IgD-negative memory B cell (primary cell): ENCODE results near the gene DYNLT2. TPM values are rescaled to one million over a fixed set of nuclear protein-coding genes. Genes with fewer than 3 reads are reported as not detected.

Experiments
- H3K27ac Mint-ChIP-seq, 3 donors: one replicate each; pipeline ENCODE4 v1.8.0; 2020 to 2022; ENCODE audit warnings: mild to moderate bottlenecking in 3 of 3, mixed read lengths in 3 of 3, moderate library complexity in 1 of 3
- H3K27me3 Mint-ChIP-seq: one replicate; pipeline ENCODE4 v1.8.0; 2021; ENCODE audit warnings: mixed read lengths
- H3K36me3 Mint-ChIP-seq: one replicate; pipeline ENCODE4 v1.8.0; 2020; ENCODE audit warnings: mild to moderate bottlenecking, mixed read lengths
- H3K4me1 Mint-ChIP-seq, 3 donors: one replicate each; pipeline ENCODE4 v1.8.0; 2020 to 2022; ENCODE audit warnings: mixed read lengths in 3 of 3, mild to moderate bottlenecking in 1 of 3
- H3K4me3 Mint-ChIP-seq, 4 donors: one replicate each; pipeline ENCODE4 v1.8.0; 2020 to 2022; ENCODE audit warnings: mild to moderate bottlenecking in 4 of 4, mixed read lengths in 4 of 4, moderate library complexity in 3 of 4
- H3K9me3 Mint-ChIP-seq, 3 donors: one replicate each; pipeline ENCODE4 v1.8.0; 2020 to 2021; ENCODE audit warnings: mixed read lengths in 3 of 3, mild to moderate bottlenecking in 1 of 3
- polyA plus RNA-seq: library from polyadenylated mRNA; unstranded; fragments of 300-500 nt; fragmentation: Illumina TruSeq; gene quantifications from one replicate; pipeline ENCODE4 v1.2.3, GENCODE V29; 2021

DYNLT2 gene
- polyA plus RNA-seq, result 1.0 TPM

DNA sequence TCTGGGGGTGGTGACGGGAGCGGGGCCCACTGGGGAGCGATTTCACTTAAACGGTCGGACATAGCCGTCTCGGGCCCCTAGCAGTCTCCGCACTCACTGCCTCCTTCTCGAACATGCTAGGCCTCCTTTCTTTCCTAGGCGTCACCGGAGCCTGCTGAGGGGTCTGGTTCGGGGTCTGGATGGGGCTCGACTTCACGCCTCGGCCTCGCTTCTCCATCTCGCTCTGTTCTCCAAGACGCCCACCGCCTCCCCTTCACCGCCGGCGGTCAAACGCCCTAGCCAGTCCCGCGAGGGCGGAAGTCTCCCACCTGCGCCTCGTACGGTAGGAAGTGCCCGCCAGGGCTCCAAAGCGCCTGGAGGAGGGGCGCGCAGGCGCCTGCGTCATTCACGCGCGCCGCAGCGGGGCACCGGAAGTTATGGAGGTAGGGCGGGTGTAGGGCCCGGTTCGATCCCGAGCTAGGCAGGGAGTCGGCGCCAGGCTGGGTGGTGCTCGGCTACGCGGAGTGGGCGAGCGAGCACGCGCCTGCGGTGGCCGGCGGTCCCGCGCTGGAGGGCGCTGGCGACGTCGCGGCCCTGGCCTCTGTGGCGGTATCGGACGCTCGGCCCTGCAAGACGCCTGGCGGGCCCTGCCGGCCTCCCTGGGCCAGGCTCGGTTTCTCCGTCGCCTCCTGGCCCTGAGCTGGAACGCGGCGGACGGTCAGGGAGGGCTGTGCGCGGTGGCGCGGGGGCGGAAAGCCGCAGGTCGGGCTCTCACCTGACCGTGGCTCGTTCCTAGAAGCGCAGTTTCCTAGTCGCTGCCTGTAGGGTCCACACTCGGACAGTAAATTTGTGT is at the start of gene DYNLT2, which contains the start of gene ERMARD:
DYNLT2 (minus strand) TSS at position 331 of the 832 bp plus-strand sequence; CDS start at position 217, 114 bp downstream.
ERMARD (plus strand) TSS at position 381 of the 832 bp plus-strand sequence; CDS start at position 417, 36 bp downstream.
- peak within 1 kb of the TSS; percentile 95 to 100 (median 98) for H3K4me3 Mint-ChIP-seq
- H3K36me3 Mint-ChIP-seq, result peaks cover 9% of the 10 kb centered on the region
- H3K9me3 Mint-ChIP-seq, result peaks cover 0 to 5% (median 2%) of the 10 kb centered on the region in 3 donors
- H3K27ac Mint-ChIP-seq, result peak within 1 kb of the TSS; percentile 92 to 100 (median 99)
- H3K27me3 Mint-ChIP-seq, result no peaks in the 10 kb centered on the region
- peaks cover 8 to 22% (median 21%) of the 10 kb centered on the region in 3 donors for H3K4me1 Mint-ChIP-seq

- H3K27me3 Mint-ChIP-seq, result peaks cover 16% of the 10 kb centered on the region
- H3K4me1 Mint-ChIP-seq, result peaks cover 11 to 21% (median 15%) of the 10 kb centered on the region in 3 donors
- no peak overlapping the region for H3K4me3 Mint-ChIP-seq
- H3K9me3 Mint-ChIP-seq, result peaks cover 0 to 2% (median 0%) of the 10 kb centered on the region in 3 donors
- no peak overlapping the region for H3K27ac Mint-ChIP-seq
- no peaks in the 10 kb centered on the region for H3K36me3 Mint-ChIP-seq
These were observed 49.5 kb upstream of the DYNLT2 start for GRCh38 chr6:169800668-169801395.

DNA sequence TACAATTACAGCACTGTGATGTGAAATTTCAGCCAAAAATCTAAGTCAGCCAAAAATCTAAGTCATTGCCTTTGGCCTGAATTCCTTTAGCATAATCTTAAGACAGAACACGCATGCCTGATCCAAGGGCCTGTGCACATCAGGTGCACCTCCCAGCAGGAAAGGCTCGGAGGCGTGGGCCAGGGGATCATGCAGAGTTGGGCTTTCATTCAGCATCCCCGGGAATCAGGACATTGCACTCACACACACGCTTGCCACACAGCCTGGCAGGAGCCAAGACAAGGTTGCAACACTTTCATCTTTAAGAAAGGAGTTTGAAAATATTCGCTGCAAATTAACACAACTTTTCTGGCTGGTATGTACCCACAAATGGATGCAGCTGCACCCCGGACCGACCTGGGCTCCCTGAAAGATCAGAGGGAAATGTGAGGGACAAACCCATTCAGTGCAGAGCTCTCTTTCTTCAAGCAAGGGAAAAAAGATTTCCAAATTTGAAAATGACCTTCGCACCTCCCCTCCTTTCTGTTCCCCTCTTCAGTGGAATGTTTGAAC is 48.8 kb upstream of the DYNLT2 start:
- peaks cover 11 to 15% (median 15%) of the 10 kb centered on the region in 3 donors for H3K4me1 Mint-ChIP-seq

DNA sequence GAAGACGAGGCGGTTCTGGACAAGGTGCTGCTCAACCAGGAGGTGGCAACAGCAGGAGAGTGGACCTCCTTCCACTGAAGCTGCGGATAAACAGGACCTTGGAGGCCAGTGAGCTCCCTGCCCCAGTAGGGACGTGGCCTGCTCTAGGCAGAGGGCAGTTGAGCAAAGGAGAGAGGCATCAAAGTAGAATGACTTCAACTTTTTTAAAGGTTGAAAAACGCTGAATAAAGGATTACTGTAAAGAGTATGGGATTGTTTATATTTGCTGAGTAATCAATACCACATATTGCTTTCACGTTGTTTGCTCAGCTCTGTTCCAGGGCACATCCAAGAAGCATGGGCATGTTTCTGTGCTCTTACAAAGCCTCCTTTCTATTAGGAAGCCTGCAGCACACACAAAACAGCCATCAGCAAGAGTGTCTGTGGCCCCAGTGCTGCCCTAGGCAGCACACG is 48.1 kb upstream of the DYNLT2 start:
- Mint-ChIP-seq H3K27ac (no peak overlapping the region), H3K36me3 (no peaks in the 10 kb centered on the region), H3K27me3 (peaks cover 15% of the 10 kb centered on the region), H3K9me3 (peaks cover 0 to 2% (median 0%) of the 10 kb centered on the region in 3 donors), H3K4me1 (peaks cover 11 to 14% (median 13%) of the 10 kb centered on the region in 3 donors), H3K4me3 (no peak overlapping the region)

More for the DNA sequence above, 48.8 kb upstream of the DYNLT2 start:
- Mint-ChIP-seq H3K4me3 (no peak overlapping the region), H3K27ac (no peak overlapping the region), H3K36me3 (no peaks in the 10 kb centered on the region), H3K9me3 (peaks cover 0 to 2% (median 0%) of the 10 kb centered on the region in 3 donors), H3K27me3 (peaks cover 15% of the 10 kb centered on the region)

- Mint-ChIP-seq H3K27me3 (peaks cover 16% of the 10 kb centered on the region), H3K36me3 (no peaks in the 10 kb centered on the region), H3K4me3 (no peak overlapping the region)
These were observed 47.5 kb upstream of the DYNLT2 start for GRCh38 chr6:169798764-169799473.

GRCh38 chr6:169795196-169795595 is 43.8 kb upstream of the DYNLT2 start:
- Mint-ChIP-seq H3K4me1 (peaks cover 0 to 7% (median 5%) of the 10 kb centered on the region in 3 donors), H3K27ac (no peak overlapping the region), H3K27me3 (peaks cover 27% of the 10 kb centered on the region), H3K36me3 (peaks cover 1% of the 10 kb centered on the region), H3K4me3 (no peak overlapping the region), H3K9me3 (peaks cover 0 to 2% (median 0%) of the 10 kb centered on the region in 3 donors)

More at GRCh38 chr6:169798764-169799473, 47.5 kb upstream of the DYNLT2 start:
- Mint-ChIP-seq H3K27ac (no peak overlapping the region), H3K4me1 (peaks cover 7 to 12% (median 9%) of the 10 kb centered on the region in 3 donors), H3K9me3 (peaks cover 0 to 2% (median 0%) of the 10 kb centered on the region in 3 donors)

- Mint-ChIP-seq H3K4me3 (no peak overlapping the region), H3K36me3 (peaks cover 1% of the 10 kb centered on the region), H3K27me3 (peaks cover 29% of the 10 kb centered on the region), H3K27ac (no peak overlapping the region), H3K4me1 (peaks cover 2 to 9% (median 5%) of the 10 kb centered on the region in 3 donors), H3K9me3 (peaks cover 0 to 2% (median 0%) of the 10 kb centered on the region in 3 donors)
These were observed 43.1 kb upstream of the DYNLT2 start for GRCh38 chr6:169794317-169795055.

- Mint-ChIP-seq H3K27ac (no peak overlapping the region), H3K4me3 (peak overlapping the region in 1 of 4 donors; percentile 51), H3K27me3 (peaks cover 30% of the 10 kb centered on the region), H3K36me3 (peaks cover 1% of the 10 kb centered on the region), H3K4me1 (peaks cover 2 to 9% (median 5%) of the 10 kb centered on the region in 3 donors), H3K9me3 (peaks cover 0 to 2% (median 0%) of the 10 kb centered on the region in 3 donors)
These were observed 42.0 kb upstream of the DYNLT2 start for GRCh38 chr6:169793408-169793807.

DNA sequence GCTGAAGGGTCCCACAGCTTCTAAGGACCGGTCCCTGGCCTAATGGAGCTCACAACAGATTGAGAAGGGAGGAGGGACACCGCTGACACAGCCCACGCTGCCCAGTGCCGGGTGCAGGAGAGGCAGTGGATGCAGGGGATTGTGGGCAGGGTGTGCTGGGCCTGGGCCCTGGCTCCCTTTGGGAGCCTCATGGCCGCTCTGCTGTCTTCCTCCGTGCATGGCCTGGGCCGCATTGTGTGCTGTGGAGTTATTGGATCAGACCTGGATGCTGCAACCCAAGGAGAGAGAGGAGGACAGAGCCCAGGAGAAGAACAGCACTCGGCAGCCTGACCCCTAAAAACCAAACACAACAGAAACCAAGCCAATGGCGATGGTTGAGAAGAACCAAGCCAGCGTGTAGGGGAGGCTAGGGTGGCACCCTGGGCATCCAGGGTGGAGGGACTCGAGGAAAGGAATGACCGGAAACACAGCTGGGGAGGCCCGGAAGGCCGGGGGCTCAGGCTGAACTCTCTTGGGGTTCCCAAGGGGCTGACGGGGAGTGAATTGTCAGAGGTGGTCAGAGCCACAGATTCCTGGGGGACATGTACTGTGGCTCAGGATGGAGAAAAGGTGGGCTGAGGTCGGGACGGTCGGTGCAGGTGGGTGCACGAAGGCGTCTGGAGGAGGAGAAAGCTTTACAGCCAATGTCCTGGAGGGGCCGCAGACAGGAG is 41.1 kb upstream of the DYNLT2 start:
- Mint-ChIP-seq H3K4me3 (no peak overlapping the region), H3K27ac (peak overlapping the region in 1 of 3 donors; percentile 52), H3K27me3 (peaks cover 30% of the 10 kb centered on the region), H3K9me3 (peaks cover 0 to 2% (median 0%) of the 10 kb centered on the region in 3 donors), H3K36me3 (peaks cover 1% of the 10 kb centered on the region), H3K4me1 (peaks cover 2 to 9% (median 5%) of the 10 kb centered on the region in 3 donors)

DNA sequence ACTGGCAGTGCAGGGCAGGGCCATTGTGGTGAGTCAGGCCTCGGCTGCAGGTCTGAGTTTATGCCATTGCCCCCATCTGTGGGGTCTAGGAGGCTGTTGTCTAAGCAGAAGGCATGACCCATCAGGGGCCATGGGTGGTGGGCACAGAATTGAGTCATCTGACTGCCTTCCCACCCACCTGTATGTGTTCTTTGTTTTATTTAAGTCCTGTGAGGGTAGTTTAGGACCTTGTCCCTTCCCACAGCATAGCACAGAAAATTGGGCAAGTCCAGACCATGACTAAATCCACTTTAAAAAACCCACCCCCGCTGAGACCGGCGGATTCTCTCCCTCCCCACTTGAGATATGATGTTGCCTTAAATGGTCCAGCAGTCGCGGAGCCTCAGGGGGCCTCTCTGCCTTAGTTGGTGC is 40.4 kb upstream of the DYNLT2 start:
- peak overlapping the region in 1 of 4 donors; percentile 18 for H3K4me3 Mint-ChIP-seq
- H3K27me3 Mint-ChIP-seq, result peaks cover 30% of the 10 kb centered on the region
- H3K36me3 Mint-ChIP-seq, result peaks cover 1% of the 10 kb centered on the region
- no peak overlapping the region for H3K27ac Mint-ChIP-seq
- H3K9me3 Mint-ChIP-seq, result peaks cover 0 to 2% (median 0%) of the 10 kb centered on the region in 3 donors
- peaks cover 2 to 9% (median 5%) of the 10 kb centered on the region in 3 donors for H3K4me1 Mint-ChIP-seq

GRCh38 chr6:169789944-169790927 is 38.9 kb upstream of the DYNLT2 start:
- H3K4me1 Mint-ChIP-seq, result peaks cover 2 to 9% (median 5%) of the 10 kb centered on the region in 3 donors
- peak overlapping the region; percentile 80 to 95 (median 90) for H3K4me3 Mint-ChIP-seq
- H3K27ac Mint-ChIP-seq, result peak overlapping the region; percentile 46 to 82 (median 77)
- H3K36me3 Mint-ChIP-seq, result peaks cover 1% of the 10 kb centered on the region
- H3K9me3 Mint-ChIP-seq, result no peaks in the 10 kb centered on the region
- peaks cover 29% of the 10 kb centered on the region for H3K27me3 Mint-ChIP-seq
